CD4-positive, alpha-beta memory T cell (primary cell): ENCODE data around the gene EIF3I. TPM values are rescaled to one million over a fixed set of nuclear protein-coding genes. Genes with fewer than 3 reads are reported as not detected.

Experiments used
- CTCF ChIA-PET: fragments of 350-600 bp; sonication (Branson Sonifier 250); formaldehyde crosslinking; loops from one replicate; lab custom pipeline; 2021; ENCODE audit warnings: inconsistent platforms; ENCODE audit not compliant: partially characterized antibody; lab: Charles Lee
- POLR2A ChIA-PET: fragments of 350-600 bp; sonication (Branson Sonifier 250); formaldehyde crosslinking; loops from one replicate; lab custom pipeline; 2021; ENCODE audit not compliant: partially characterized antibody; lab: Charles Lee
- DNase-seq, 5 donors: peaks; one replicate each; pipeline versions ENCODE4 v3.0.0 to v3.0.0-alpha.2; 2020 to 2022; ENCODE audit warnings: mixed read lengths in 1 of 5
- H3K27ac ChIP-seq: one replicate; pipeline ENCODE4 v1.7.0; 2013; ENCODE audit warnings: low read depth, low read length
- H3K27me3 ChIP-seq: 2 replicates; pipeline ENCODE4 v1.7.0; 2013; ENCODE audit warnings: mild to moderate bottlenecking, low read length, moderate library complexity; ENCODE audit not compliant: insufficient read depth
- H3K36me3 ChIP-seq: 2 replicates; pipeline ENCODE4 v1.7.0; 2013; ENCODE audit warnings: mild to moderate bottlenecking, low read length, moderate library complexity; ENCODE audit not compliant: insufficient read depth
- H3K4me1 ChIP-seq: 2 replicates; pipeline ENCODE4 v1.7.0; 2013; ENCODE audit warnings: mild to moderate bottlenecking, low read length, moderate library complexity; ENCODE audit not compliant: insufficient read depth
- H3K4me3 ChIP-seq, 2 donors: one replicate each; pipeline ENCODE4 v1.7.0; 2013; ENCODE audit warnings: low read length in 2 of 2, mild to moderate bottlenecking in 1 of 2
- H3K9me3 ChIP-seq, 2 donors: one replicate each; pipeline ENCODE4 v1.7.0; 2013; ENCODE audit warnings: low read length in 2 of 2, control low read depth in 1 of 2; ENCODE audit not compliant: control insufficient read depth in 1 of 2
- H3K27ac Mint-ChIP-seq, 7 donors: one replicate each; pipeline ENCODE4 v1.8.0; 2020 to 2021; ENCODE audit warnings: mixed read lengths in 7 of 7, mild to moderate bottlenecking in 6 of 7, inconsistent platforms in 3 of 7, moderate library complexity in 3 of 7
- H3K27me3 Mint-ChIP-seq, 2 donors: one replicate each; pipeline ENCODE4 v1.8.0; 2020 to 2021; ENCODE audit warnings: mixed read lengths in 2 of 2
- H3K36me3 Mint-ChIP-seq, 2 donors: one replicate each; pipeline ENCODE4 v1.8.0; 2020 to 2021; ENCODE audit warnings: mixed read lengths in 2 of 2, inconsistent platforms in 1 of 2, mild to moderate bottlenecking in 1 of 2
- H3K4me1 Mint-ChIP-seq, 4 donors: one replicate each; pipeline ENCODE4 v1.8.0; 2020 to 2021; ENCODE audit warnings: mixed read lengths in 4 of 4, mild to moderate bottlenecking in 1 of 4
- H3K4me3 Mint-ChIP-seq, 8 donors: one replicate each; pipeline ENCODE4 v1.8.0; 2020 to 2021; ENCODE audit warnings: mixed read lengths in 8 of 8, mild to moderate bottlenecking in 7 of 8, moderate library complexity in 6 of 8, inconsistent platforms in 3 of 8
- H3K9me3 Mint-ChIP-seq, 8 donors: one replicate each; pipeline ENCODE4 v1.8.0; 2020 to 2021; ENCODE audit warnings: mixed read lengths in 8 of 8, mild to moderate bottlenecking in 5 of 8, inconsistent platforms in 3 of 8, moderate library complexity in 1 of 8
- intact Hi-C: fragments of 100-400 bp; cut with micrococcal nuclease; formaldehyde crosslinking; loops from one replicate; pipeline ENCODE4 v1.15.1; 2023
- polyA plus RNA-seq, 2 donors: library from polyadenylated mRNA; unstranded; fragments of 300-500 nt; fragmentation: Illumina TruSeq; gene quantifications; one replicate each; pipeline ENCODE4 v1.2.3, GENCODE V29; 2021
- total RNA-seq, 2 experiments: library from RNA; stranded (reverse); gene quantifications; one replicate each; pipeline ENCODE4 v1.2.3, GENCODE V29; 2021

EIF3I gene
- total and polyA plus RNA-seq, 4 experiments from 2014 or later: 78.3 to 248 (median 125) TPM

GRCh38 chr1:32201011-32201855 is 21.0 kb upstream of the EIF3I start:
- Histone ChIP-seq H3K27me3 (no peaks in the 10 kb centered on the region), H3K36me3 (no peaks in the 10 kb centered on the region), H3K4me1 (peaks cover 57% of the 10 kb centered on the region), H3K9me3 (no peaks in the 10 kb centered on the region), H3K4me3 (peak overlapping the region; percentile 57 to 85), H3K27ac (peak overlapping the region; percentile 84)
- ChIA-PET CTCF (interaction anchor here (0.6 to 4.4 kb wide), 9 partner anchors 9 to 195 kb away, joined by 3 to 31 read pairs (median 4); partner anchors contain the start of gene KPNA6), POLR2A (interaction anchor here (0.6 to 7.5 kb wide), 24 partner anchors 8 to 450 kb away, joined by 3 to 58 read pairs (median 5); partner anchors contain the start of genes BSDC1, DCDC2B, HDAC1 and KPNA6)
- Mint-ChIP-seq H3K27me3 (no peaks in the 10 kb centered on the region), H3K27ac (peak overlapping the region; percentile 87 to 97 (median 95)), H3K4me3 (peak overlapping the region; percentile 85 to 95 (median 92)), H3K4me1 (peaks cover 34 to 76% (median 53%) of the 10 kb centered on the region in 4 donors), H3K9me3 (no peaks in the 10 kb centered on the region), H3K36me3 (peaks cover 0 to 14% of the 10 kb centered on the region in 2 donors)
- intact Hi-C loops: loop anchor here (2.0 to 10.0 kb wide), 3 partner anchors 22 to 436 kb away; partner anchors contain the start of genes ADGRB2, TMEM39B and TXLNA
- peak; percentile 71 to 92 (median 76) for DNase-seq

DNA sequence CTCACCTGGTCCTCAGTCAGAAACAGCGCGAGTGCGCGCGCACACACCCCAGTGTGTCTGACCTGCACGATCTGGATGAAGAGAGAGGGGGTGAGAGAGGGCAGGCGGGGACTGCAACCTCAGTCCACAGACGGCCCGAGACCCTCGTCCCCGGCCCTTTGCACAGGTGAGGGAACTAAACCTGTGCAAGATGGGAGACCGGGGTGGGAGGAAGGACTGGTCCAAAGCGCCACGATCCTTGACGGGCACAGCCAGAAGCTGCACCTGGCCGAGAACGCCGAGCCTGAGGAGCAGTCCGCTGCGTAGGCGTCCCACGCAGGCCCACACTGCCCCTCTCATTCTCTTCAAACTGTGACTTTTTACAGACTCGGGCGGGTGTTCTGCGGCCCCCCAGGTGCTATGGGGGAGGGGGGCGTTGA is 17.3 kb upstream of the EIF3I start:
- peak overlapping the region; percentile 83 to 95 (median 92) for H3K27ac Mint-ChIP-seq
- no peaks in the 10 kb centered on the region for H3K36me3 ChIP-seq
- peak overlapping the region; percentile 63 for H3K27ac ChIP-seq
- H3K9me3 ChIP-seq: no peaks in the 10 kb centered on the region
- H3K4me3 ChIP-seq: peak overlapping the region in 1 of 2 donors; percentile 73
- H3K27me3 ChIP-seq: no peaks in the 10 kb centered on the region
- ChIA-PET POLR2A (interaction anchor here (0.6 to 3.3 kb wide), 14 partner anchors 11 to 446 kb away, joined by 3 to 29 read pairs (median 8); partner anchors contain the start of genes BSDC1, HDAC1, RBBP4 and TMEM39B), CTCF (interaction anchor here (0.6 to 4.0 kb wide), 3 partner anchors 11 to 43 kb away, joined by 6 to 30 read pairs (median 6); no protein-coding TSS in a partner anchor)
- peaks cover 0 to 4% of the 10 kb centered on the region in 2 donors for H3K36me3 Mint-ChIP-seq
- no peaks in the 10 kb centered on the region for H3K27me3 Mint-ChIP-seq
- no peaks in the 10 kb centered on the region for H3K9me3 Mint-ChIP-seq
- intact Hi-C loops: loop anchor here (1.0 to 10.0 kb wide), 4 partner anchors 17 to 440 kb away; partner anchors contain the start of genes ADGRB2, EIF3I, TMEM234 and TMEM39B
- H3K4me3 Mint-ChIP-seq: peak overlapping the region; percentile 86 to 91 (median 89)
- DNase-seq: no peak
- peaks cover 43% of the 10 kb centered on the region for H3K4me1 ChIP-seq
- peaks cover 20 to 55% (median 39%) of the 10 kb centered on the region in 4 donors for H3K4me1 Mint-ChIP-seq

- peaks cover 39% of the 10 kb centered on the region for H3K4me1 ChIP-seq
- peaks cover 15 to 48% (median 33%) of the 10 kb centered on the region in 4 donors for H3K4me1 Mint-ChIP-seq
These were observed 16.5 kb upstream of the EIF3I start, which contains the start of gene IQCC for GRCh38 chr1:32205401-32206370. Gene IQCC (plus strand): TSS chr1:32205671. CDS start chr1:32205682, 11 bp downstream.

DNA sequence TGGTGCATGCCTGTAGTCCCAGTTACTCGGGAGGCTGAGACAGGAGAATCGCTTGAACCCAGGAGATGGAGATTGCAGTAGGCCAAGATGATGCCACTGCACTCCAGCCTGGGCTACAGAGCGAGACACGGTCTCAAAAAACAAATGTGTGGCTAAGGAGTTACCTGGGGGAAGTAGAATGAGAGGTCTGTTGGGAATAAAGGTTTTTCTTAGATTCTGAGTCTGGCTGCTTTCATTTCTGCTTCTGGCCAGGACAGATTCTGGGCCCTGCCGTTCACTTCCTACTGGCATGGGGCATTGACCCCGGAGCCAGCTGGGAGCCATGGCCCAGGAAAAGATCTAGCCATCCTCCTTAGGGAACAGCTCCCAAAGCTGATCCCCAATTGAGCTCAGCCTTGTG is 13.7 kb upstream of the EIF3I start:
- peaks cover 7 to 32% (median 18%) of the 10 kb centered on the region in 4 donors for H3K4me1 Mint-ChIP-seq
- no peaks in the 10 kb centered on the region for H3K9me3 ChIP-seq
- DNase-seq: no peak
- ChIA-PET CTCF (interaction anchor here (0.8 to 5.0 kb wide), 3 partner anchors 8 to 39 kb away, joined by 3 to 30 read pairs (median 15); partner anchors contain the start of gene FAM167B), POLR2A (interaction anchor here (1.5 kb wide), 1 partner anchor 8 kb away, joined by 5 read pairs; the partner anchor contains the start of gene CCDC28B)
- H3K27me3 Mint-ChIP-seq: no peaks in the 10 kb centered on the region
- peaks cover 23% of the 10 kb centered on the region for H3K4me1 ChIP-seq
- H3K4me3 ChIP-seq: no peak overlapping the region
- H3K27ac ChIP-seq: no peak overlapping the region
- no peaks in the 10 kb centered on the region for H3K27me3 ChIP-seq
- intact Hi-C loops: loop anchor here (10.0 kb wide), 2 partner anchors 134 to 444 kb away; partner anchors contain the start of genes ADGRB2 and TMEM39B
- H3K9me3 Mint-ChIP-seq: no peaks in the 10 kb centered on the region
- H3K27ac Mint-ChIP-seq: peak overlapping the region in 1 of 7 donors; percentile 36
- no peaks in the 10 kb centered on the region for H3K36me3 Mint-ChIP-seq
- peak overlapping the region in 1 of 8 donors; percentile 10 for H3K4me3 Mint-ChIP-seq
- no peaks in the 10 kb centered on the region for H3K36me3 ChIP-seq

More at GRCh38 chr1:32205401-32206370, 16.5 kb upstream of the EIF3I start, which contains the start of gene IQCC:
- H3K4me3 ChIP-seq: peak within 1 kb of the TSS; percentile 71 to 73
- intact Hi-C loops: loop anchor here (1.0 to 10.0 kb wide), 4 partner anchors 17 to 441 kb away; partner anchors contain the start of genes ADGRB2, EIF3I, TMEM234 and TMEM39B
- Mint-ChIP-seq H3K4me3 (peak within 1 kb of the TSS; percentile 86 to 91 (median 89)), H3K36me3 (peaks cover 0 to 2% of the 10 kb centered on the region in 2 donors), H3K9me3 (no peaks in the 10 kb centered on the region), H3K27me3 (no peaks in the 10 kb centered on the region), H3K27ac (peak within 1 kb of the TSS; percentile 83 to 95 (median 92))
- ChIA-PET POLR2A (interaction anchor here (0.6 to 3.3 kb wide), 17 partner anchors 9 to 445 kb away, joined by 3 to 29 read pairs (median 7); partner anchors contain the start of genes BSDC1, HDAC1, MARCKSL1 and RBBP4), CTCF (interaction anchor here (1.3 to 4.0 kb wide), 3 partner anchors 10 to 43 kb away, joined by 5 to 30 read pairs (median 6); no protein-coding TSS in a partner anchor)
- no peaks in the 10 kb centered on the region for H3K36me3 ChIP-seq
- H3K27ac ChIP-seq: peak within 1 kb of the TSS; percentile 63
- peak; percentile 84 to 86 (median 86) for DNase-seq
- no peaks in the 10 kb centered on the region for H3K9me3 ChIP-seq
- H3K27me3 ChIP-seq: no peaks in the 10 kb centered on the region

GRCh38 chr1:32208891-32209328 is 13.3 kb upstream of the EIF3I start, which contains the start of gene DCDC2B:
Gene DCDC2B (plus strand): TSS chr1:32209089. CDS start chr1:32209094, 5 bp downstream.
- Mint-ChIP-seq H3K27ac (peak within 1 kb of the TSS in 4 of 7 donors; percentile 32 to 78 (median 41)), H3K4me3 (peak within 1 kb of the TSS in 2 of 8 donors; percentile 25 to 48), H3K4me1 (peaks cover 7 to 32% (median 15%) of the 10 kb centered on the region in 4 donors), H3K9me3 (no peaks in the 10 kb centered on the region), H3K27me3 (no peaks in the 10 kb centered on the region), H3K36me3 (no peaks in the 10 kb centered on the region)
- Histone ChIP-seq H3K27ac (no peak within 1 kb of the TSS), H3K27me3 (no peaks in the 10 kb centered on the region), H3K4me1 (peaks cover 23% of the 10 kb centered on the region), H3K36me3 (no peaks in the 10 kb centered on the region), H3K4me3 (no peak within 1 kb of the TSS), H3K9me3 (no peaks in the 10 kb centered on the region)
- CTCF ChIA-PET: interaction anchor here (0.8 to 5.0 kb wide), 3 partner anchors 12 to 39 kb away, joined by 3 to 15 read pairs (median 3); partner anchors contain the start of gene FAM167B
- POLR2A ChIA-PET: interaction anchor here (1.0 to 1.5 kb wide), 2 partner anchors 8 to 127 kb away, joined by 3 to 5 read pairs; partner anchors contain the start of genes CCDC28B and MARCKSL1
- no peak for DNase-seq
- intact Hi-C loops: loop anchor here (10.0 kb wide), 2 partner anchors 134 to 444 kb away; partner anchors contain the start of genes ADGRB2 and TMEM39B
